C4-2B (cell line): ENCODE data around the gene IVL.

Source experiments
- CTCF ChIP-seq: fragments of 450-650 bp; conservative IDR thresholded peaks from 2 replicates; pipeline ENCODE4 v1.5.1; 2017; ENCODE audit warnings: mild to moderate bottlenecking
- ZFX ChIP-seq: fragments of 450-650 bp; IDR thresholded peaks from 2 replicates; pipeline ENCODE4 v1.6.1; 2017

GRCh38 chr1:152946651-152947256 is 38.4 kb downstream of the IVL start, which contains the start of gene SPRR5:
- no peak for TF ChIP-seq CTCF
- no peak for TF ChIP-seq ZFX
